Coronary artery (tissue), 2 donors: ENCODE results near the gene ZNF92.
"Not testable (repeated sequence)": the region's sequence is repeated elsewhere in the genome, so short reads cannot be mapped to it uniquely, and the experiment has no call there.

Experiments used
- DNase-seq: peaks from one replicate; pipeline ENCODE4 v3.0.0-alpha.2; 2017; ENCODE audit warnings: low spot score
- H3K27ac ChIP-seq, 2 donors: fragments of 200-600 bp; sonication (generic); one replicate each; pipeline ENCODE4 v1.5.1; 2016 to 2019
- H3K4me3 ChIP-seq: fragments of 200-600 bp; sonication (generic); 2 replicates; pipeline ENCODE4 v1.5.1; 2016; ENCODE audit warnings: mild to moderate bottlenecking, moderate library complexity
- CTCF ChIP-seq: fragments of 200-600 bp; sonication (generic); IDR thresholded peaks from one replicate; pipeline ENCODE4 v1.5.1; 2019; ENCODE audit warnings: antibody characterized with exemption

The ZNF92 gene

GRCh38 chr7:65397730-65398142, 24.1 kb downstream of the ZNF92 start:
- no peak overlapping the region for H3K27ac ChIP-seq
- no peak for DNase-seq
- H3K4me3 ChIP-seq, result no peak overlapping the region
- TF ChIP-seq CTCF, result no peak

GRCh38 chr7:65398671-65399070, 25.0 kb downstream of the ZNF92 start:
- not testable (repeated sequence) for H3K4me3 ChIP-seq, DNase-seq, H3K27ac ChIP-seq

GRCh38 chr7:65399101-65399500, 25.4 kb downstream of the ZNF92 start:
- DNase-seq, H3K4me3 ChIP-seq, H3K27ac ChIP-seq: not testable (repeated sequence)

- Histone ChIP-seq H3K27ac (no peak overlapping the region), H3K4me3 (no peak overlapping the region)
- DNase-seq, result no peak
- no peak for TF ChIP-seq CTCF
These were observed 30.4 kb downstream of the ZNF92 start for GRCh38 chr7:65404020-65404419.

- not testable (repeated sequence) for DNase-seq, H3K4me3 ChIP-seq, H3K27ac ChIP-seq
These were observed 33.1 kb downstream of the ZNF92 start for GRCh38 chr7:65406706-65407105.

- no peak for DNase-seq
- no peak overlapping the region for H3K27ac ChIP-seq
- H3K4me3 ChIP-seq, result no peak overlapping the region
- TF ChIP-seq CTCF, result no peak
These were observed 35.7 kb downstream of the ZNF92 start for GRCh38 chr7:65409363-65409762.

GRCh38 chr7:65411249-65411648, 37.6 kb downstream of the ZNF92 start:
- DNase-seq, result no peak
- no peak overlapping the region for H3K27ac ChIP-seq
- H3K4me3 ChIP-seq, result no peak overlapping the region
- no peak for TF ChIP-seq CTCF

GRCh38 chr7:65422670-65423069, 49.0 kb downstream of the ZNF92 start:
- H3K27ac ChIP-seq, result no peak overlapping the region
- no peak overlapping the region for H3K4me3 ChIP-seq
- DNase-seq, result no peak
- TF ChIP-seq CTCF, result no peak

GRCh38 chr7:65423286-65423685, 49.6 kb downstream of the ZNF92 start:
- not testable (repeated sequence) for H3K4me3 ChIP-seq, H3K27ac ChIP-seq, DNase-seq
